Measurements from ENCODE around the gene RAB34. TPM values are rescaled to one million over a fixed set of nuclear protein-coding genes. Genes with fewer than 3 reads are reported as not detected.

RAB34 gene
- total and polyA plus RNA-seq, 7 donors: 7.8 to 21.0 (median 9.1) TPM

GRCh38 chr17:28711723-28712031, 6.0 kb downstream of the RAB34 start, which contains the start of gene PROCA1:
TSS of gene PROCA1 (minus strand) at chr17:28711888. CDS start at chr17:28711660, 228 bp downstream.
- Histone ChIP-seq H3K4me3 (peak within 1 kb of the TSS; percentile 85), H3K27ac (peak within 1 kb of the TSS; percentile 82), H3K4me1 (peaks cover 6% of the 10 kb centered on the region), H3K9me3 (no peaks in the 10 kb centered on the region), H3K27me3 (ENCODE audit: insufficient read depth in 3 of 3, low read length in 2 of 3) (peaks cover 0 to 4% (median 2%) of the 10 kb centered on the region in 3 donors), H3K36me3 (ENCODE audit: insufficient read depth in 1 of 2, low read depth in 1 of 2) (peaks cover 0 to 10% of the 10 kb centered on the region in 2 donors)
- no peak for TF ChIP-seq CTCF (IDR thresholded peaks at IDR 0.05)
- intact Hi-C loops (cut with DNase I): no loop called here
- no peak for DNase-seq
- WGBS, 3 donors: 3 to 4% (median 3%) methylated on average over 20 of the region's 20 CpGs
- peak in 3 of 4 donors; percentile 25 to 39 (median 38) for ATAC-seq

GRCh38 chr17:28710861-28711722, 6.6 kb downstream of the RAB34 start:
- TF ChIP-seq CTCF (IDR thresholded peaks at IDR 0.05): no peak
- ATAC-seq (peak; percentile 89 to 92 (median 92)), DNase-seq (peak; percentile 87 to 91)
- Histone ChIP-seq H3K9me3 (no peaks in the 10 kb centered on the region), H3K27me3 (ENCODE audit: insufficient read depth in 3 of 3, low read length in 2 of 3) (peaks cover 0 to 2% (median 0%) of the 10 kb centered on the region in 3 donors), H3K4me1 (peaks cover 5% of the 10 kb centered on the region), H3K27ac (peak overlapping the region; percentile 82), H3K4me3 (peak overlapping the region; percentile 85), H3K36me3 (ENCODE audit: insufficient read depth in 1 of 2, low read depth in 1 of 2) (peaks cover 0 to 10% of the 10 kb centered on the region in 2 donors)
- intact Hi-C loops (cut with DNase I): no loop called here
- WGBS, 3 donors: 1% methylated on average over 27 to 74 of the region's 74 CpGs

GRCh38 chr17:28707339-28707720, 10.3 kb downstream of the RAB34 start:
- Histone ChIP-seq H3K27ac (no peak overlapping the region), H3K9me3 (no peaks in the 10 kb centered on the region), H3K36me3 (ENCODE audit: insufficient read depth in 1 of 2, low read depth in 1 of 2) (peaks cover 0 to 28% of the 10 kb centered on the region in 2 donors), H3K4me3 (no peak overlapping the region), H3K27me3 (ENCODE audit: insufficient read depth in 3 of 3, low read length in 2 of 3) (peaks cover 0 to 2% (median 0%) of the 10 kb centered on the region in 3 donors), H3K4me1 (peaks cover 5% of the 10 kb centered on the region)
- no peak for DNase-seq
- intact Hi-C loops (cut with DNase I): no loop called here
- 85 to 93% (median 88%) methylated on average over 2 of the region's 2 CpGs for WGBS, 3 donors
- no peak for TF ChIP-seq CTCF (IDR thresholded peaks at IDR 0.05)
- ATAC-seq: no peak

- no peak for TF ChIP-seq CTCF (IDR thresholded peaks at IDR 0.05)
- peaks cover 0 to 34% of the 10 kb centered on the region in 2 donors for H3K36me3 ChIP-seq (ENCODE audit: insufficient read depth in 1 of 2, low read depth in 1 of 2)
- peaks cover 3% of the 10 kb centered on the region for H3K4me1 ChIP-seq
- 65 to 79% (median 72%) methylated on average over 6 of the region's 7 CpGs for WGBS, 3 donors
- no peak overlapping the region for H3K27ac ChIP-seq
- H3K27me3 ChIP-seq (ENCODE audit: insufficient read depth in 3 of 3, low read length in 2 of 3): peaks cover 0 to 2% (median 0%) of the 10 kb centered on the region in 3 donors
- no peak for ATAC-seq
- intact Hi-C loops (cut with DNase I): no loop called here
- no peak for DNase-seq
- no peaks in the 10 kb centered on the region for H3K9me3 ChIP-seq
- no peak overlapping the region for H3K4me3 ChIP-seq
Measured at GRCh38 chr17:28706471-28707338, 11.0 kb downstream of the RAB34 start.

Data from psoas muscle (tissue), 8 donors.